ENCODE measurements around the gene SEC22A.
A peak's percentile ranks its signal among the peaks of the same experiment; 100 is the strongest.

Gene SEC22A

DNA sequence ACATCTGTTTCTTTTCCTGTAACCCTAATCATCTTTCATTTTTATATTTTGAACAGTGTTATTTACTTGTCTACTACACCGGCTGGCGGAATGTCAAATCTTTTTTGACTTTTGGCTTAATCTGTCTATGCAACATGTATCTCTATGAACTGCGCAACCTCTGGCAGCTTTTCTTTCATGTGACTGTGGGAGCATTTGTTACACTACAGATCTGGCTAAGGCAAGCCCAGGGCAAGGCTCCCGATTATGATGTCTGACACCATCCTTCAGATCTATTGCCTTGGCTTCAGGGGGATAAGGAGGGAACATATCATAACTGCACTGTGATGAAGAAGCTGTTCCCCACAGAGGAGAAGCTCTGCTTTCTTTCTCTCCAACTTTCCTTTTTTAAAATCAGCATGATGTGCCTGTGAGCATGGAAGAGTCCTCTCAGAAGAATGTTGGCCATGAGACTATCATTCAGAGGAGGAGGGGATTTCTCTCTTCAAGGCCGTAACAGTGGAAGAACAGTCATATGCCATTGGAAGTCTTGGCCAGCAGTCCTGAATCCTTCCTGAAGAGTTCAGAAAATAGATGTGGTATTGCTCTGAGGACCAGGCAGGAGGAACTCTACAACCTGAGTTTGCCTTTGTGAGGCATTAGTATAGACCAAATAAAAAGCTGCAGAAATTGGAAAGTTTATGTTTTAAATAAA, 69.9 kb downstream of the SEC22A start:
- DNase-seq (ENCODE audit: low read depth in 2 of 2): peak in 1 of 2 donors; percentile 35
- TF ChIP-seq CTCF (IDR thresholded peaks at IDR 0.05; ENCODE audit: low read depth, low read length): no peak
- no peak overlapping the region for H3K4me3 ChIP-seq (replicated peaks in 1 of 2; ENCODE audit: low read depth in 2 of 2, low read length in 2 of 2)

DNA sequence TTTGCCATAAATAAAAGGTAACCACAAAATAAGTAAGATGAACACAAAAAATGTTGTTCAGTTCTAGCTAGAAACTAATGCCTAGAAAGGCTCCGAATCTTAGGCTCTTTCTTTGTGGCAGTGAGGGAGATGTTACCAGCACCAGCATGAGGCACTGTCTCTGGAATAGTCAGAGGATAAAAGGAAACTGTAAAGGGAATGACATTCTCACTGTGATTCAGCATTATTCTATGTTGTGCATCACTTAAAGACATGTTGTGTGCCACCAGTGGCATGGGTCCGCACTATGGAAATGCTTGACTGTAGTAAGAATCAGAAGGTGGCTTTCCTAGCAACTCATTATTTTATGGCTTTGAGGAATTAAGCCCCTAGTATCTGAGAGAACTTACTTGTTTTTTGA, 70.8 kb downstream of the SEC22A start:
- no peak for TF ChIP-seq CTCF (IDR thresholded peaks at IDR 0.05; ENCODE audit: low read depth, low read length)
- H3K4me3 ChIP-seq (replicated peaks in 1 of 2; ENCODE audit: low read depth in 2 of 2, low read length in 2 of 2): no peak overlapping the region
- peak; percentile 30 to 72 for DNase-seq (ENCODE audit: low read depth in 2 of 2)

GRCh38 chr3:123275691-123276090, 73.9 kb downstream of the SEC22A start:
- no peak overlapping the region for H3K4me3 ChIP-seq (replicated peaks in 1 of 2; ENCODE audit: low read depth in 2 of 2, low read length in 2 of 2)
- no peak for DNase-seq (ENCODE audit: low read depth in 2 of 2)
- TF ChIP-seq CTCF (IDR thresholded peaks at IDR 0.05; ENCODE audit: low read depth, low read length): no peak

GRCh38 chr3:123276346-123277006, 74.7 kb downstream of the SEC22A start:
- no peak for DNase-seq (ENCODE audit: low read depth in 2 of 2)
- H3K4me3 ChIP-seq (replicated peaks in 1 of 2; ENCODE audit: low read depth in 2 of 2, low read length in 2 of 2): no peak overlapping the region
- no peak for TF ChIP-seq CTCF (IDR thresholded peaks at IDR 0.05; ENCODE audit: low read depth, low read length)

- no peak overlapping the region for H3K4me3 ChIP-seq (replicated peaks in 1 of 2; ENCODE audit: low read depth in 2 of 2, low read length in 2 of 2)
- no peak for DNase-seq (ENCODE audit: low read depth in 2 of 2)
- no peak for TF ChIP-seq CTCF (IDR thresholded peaks at IDR 0.05; ENCODE audit: low read depth, low read length)
Observed at GRCh38 chr3:123277106-123277505, 75.4 kb downstream of the SEC22A start.

DNA sequence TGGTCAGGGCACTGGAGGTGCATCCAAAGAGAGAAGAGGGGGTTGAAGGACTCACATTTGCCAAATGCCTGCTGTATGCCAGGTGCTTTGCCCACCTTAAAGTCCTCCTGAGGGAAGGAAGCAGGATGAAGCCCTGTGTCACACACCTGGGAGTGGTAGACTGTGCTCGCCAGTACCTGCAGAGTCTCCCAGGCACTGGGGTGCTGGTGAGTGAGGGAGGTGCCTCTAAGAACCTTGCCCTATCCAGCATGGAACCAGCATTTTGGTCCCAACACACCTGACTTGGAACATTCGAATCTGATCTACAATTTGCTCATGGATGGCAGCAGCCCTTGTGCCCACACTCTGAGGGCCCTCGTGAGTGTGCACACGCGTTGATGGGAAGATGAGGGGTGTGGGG, 76.7 kb downstream of the SEC22A start:
- H3K4me3 ChIP-seq (replicated peaks in 1 of 2; ENCODE audit: low read depth in 2 of 2, low read length in 2 of 2): no peak overlapping the region
- TF ChIP-seq CTCF (IDR thresholded peaks at IDR 0.05; ENCODE audit: low read depth, low read length): no peak
- DNase-seq (ENCODE audit: low read depth in 2 of 2): no peak
